ENCODE data around the gene OCA2.
A peak's percentile ranks its signal among the peaks of the same experiment; 100 is the strongest.
"Not testable (repeated sequence)": the region's sequence is repeated elsewhere in the genome, so short reads cannot be mapped to it uniquely, and the experiment has no call there.

Gene OCA2

GRCh38 chr15:27774191-27774590 is 324.9 kb downstream of the OCA2 start:
- DNase-seq (ENCODE audit: low read depth, low spot score), result no peak

- no peak for DNase-seq (ENCODE audit: low read depth, low spot score)
Observed at GRCh38 chr15:27771892-27772291, 327.2 kb downstream of the OCA2 start.

- DNase-seq (ENCODE audit: low read depth, low spot score), result no peak
Observed at GRCh38 chr15:27770769-27771554, 328.2 kb downstream of the OCA2 start.

GRCh38 chr15:27770086-27770607 is 329.0 kb downstream of the OCA2 start:
- no peak for DNase-seq (ENCODE audit: low read depth, low spot score)

- DNase-seq (ENCODE audit: low read depth, low spot score), result no peak
Observed at GRCh38 chr15:27769652-27770051, 329.5 kb downstream of the OCA2 start.

- DNase-seq (ENCODE audit: low read depth, low spot score), result no peak
Observed at GRCh38 chr15:27768732-27769475, 330.2 kb downstream of the OCA2 start.

DNA sequence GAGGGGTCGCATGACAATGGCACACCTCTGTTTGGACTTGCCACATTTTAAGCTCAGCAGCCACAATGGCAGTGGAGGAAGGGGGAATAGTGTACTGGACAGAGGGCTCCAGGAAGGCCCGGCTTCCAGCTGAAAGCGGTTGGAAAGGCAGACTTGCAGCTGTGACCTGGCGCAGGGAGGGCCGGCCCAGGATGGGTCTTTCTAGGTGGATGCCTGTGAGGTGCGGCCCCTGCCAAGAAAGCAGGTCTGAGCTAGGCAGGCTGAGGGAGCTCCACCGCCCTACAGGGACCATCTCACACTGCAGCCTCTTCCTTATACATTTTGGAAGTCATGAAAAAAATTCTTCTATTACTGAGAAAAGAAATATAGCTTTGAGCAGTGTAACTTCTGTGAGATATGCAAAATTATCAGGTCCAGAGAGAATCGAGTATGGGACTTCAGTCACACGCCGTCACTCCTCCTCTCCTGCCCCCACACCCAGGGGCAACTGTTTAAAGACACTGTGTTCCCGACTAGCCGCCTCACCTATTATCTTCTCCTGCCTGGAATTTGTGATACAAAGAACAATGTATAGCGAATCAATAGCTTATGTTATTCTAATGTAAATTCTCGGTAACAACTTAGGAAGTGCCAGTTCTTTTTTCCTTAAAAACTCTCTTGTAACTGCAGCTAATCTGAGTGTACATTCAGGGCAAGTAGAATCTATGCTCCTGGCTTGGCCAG is 331.0 kb downstream of the OCA2 start:
- no peak for DNase-seq (ENCODE audit: low read depth, low spot score)

GRCh38 chr15:27767430-27767829 is 331.7 kb downstream of the OCA2 start:
- DNase-seq (ENCODE audit: low read depth, low spot score), result not testable (repeated sequence)

DNA sequence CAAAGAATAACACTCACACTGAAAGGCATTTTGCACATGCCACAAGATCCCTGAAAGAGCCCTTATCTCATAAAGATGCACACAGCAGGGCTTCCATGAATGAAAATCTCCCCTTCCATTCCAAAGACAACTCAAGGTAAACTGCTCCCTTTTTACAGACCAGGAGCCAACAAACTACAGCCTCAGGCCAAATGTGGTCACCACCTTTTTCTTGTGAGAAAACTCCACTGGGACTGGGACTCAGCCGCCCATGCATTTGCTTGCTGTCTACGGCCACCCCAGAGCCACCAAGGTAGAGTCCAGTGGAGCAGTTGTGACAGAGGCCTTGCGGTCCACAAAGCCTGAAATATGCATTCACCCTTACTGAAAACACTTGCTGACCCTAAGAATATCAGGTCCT is 334.8 kb downstream of the OCA2 start:
- peak; percentile 19 for DNase-seq (ENCODE audit: low read depth, low spot score)

DNA sequence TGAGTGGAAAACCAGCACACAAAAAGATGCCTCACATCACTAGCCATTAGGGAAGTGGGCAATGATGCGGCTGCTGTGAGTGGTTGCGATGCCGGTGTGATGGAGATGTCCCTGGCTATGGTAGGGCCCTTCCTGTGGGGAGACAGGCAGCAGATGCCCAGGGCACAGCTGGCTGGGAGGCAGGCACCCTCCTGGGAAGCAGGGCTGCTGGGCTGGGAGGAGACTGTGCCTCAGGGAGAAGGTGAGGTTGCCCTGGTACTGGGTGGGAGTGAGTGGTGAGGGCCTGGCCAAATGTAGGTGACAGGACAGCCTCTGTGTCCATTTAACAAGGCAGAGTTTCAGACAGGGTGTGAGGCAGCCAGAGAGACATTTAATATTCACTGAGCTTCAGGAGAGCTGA is 335.6 kb downstream of the OCA2 start:
- DNase-seq (ENCODE audit: low read depth, low spot score), result no peak

- DNase-seq (ENCODE audit: low read depth, low spot score), result no peak
Observed at GRCh38 chr15:27762471-27762870, 336.6 kb downstream of the OCA2 start.

DNA sequence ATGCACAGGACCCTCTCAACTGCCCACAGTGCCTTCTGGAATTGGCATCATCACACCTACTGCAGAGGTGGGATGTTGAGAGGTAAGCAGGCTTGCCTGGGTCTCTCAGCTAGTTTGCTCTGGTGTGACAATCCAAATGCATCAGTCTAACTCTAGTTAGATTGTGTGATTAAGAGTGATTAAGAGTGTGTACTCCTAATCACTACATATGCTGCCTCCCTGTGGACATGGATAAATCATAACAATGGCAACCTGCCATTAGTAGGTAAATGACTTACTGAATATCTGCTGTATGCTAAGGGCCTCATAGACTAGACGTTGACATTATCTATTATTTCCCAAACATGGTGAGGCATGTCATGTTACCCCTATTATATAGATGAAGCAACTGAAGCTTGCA is 342.1 kb downstream of the OCA2 start:
- DNase-seq (ENCODE audit: low read depth, low spot score), result no peak

DNA sequence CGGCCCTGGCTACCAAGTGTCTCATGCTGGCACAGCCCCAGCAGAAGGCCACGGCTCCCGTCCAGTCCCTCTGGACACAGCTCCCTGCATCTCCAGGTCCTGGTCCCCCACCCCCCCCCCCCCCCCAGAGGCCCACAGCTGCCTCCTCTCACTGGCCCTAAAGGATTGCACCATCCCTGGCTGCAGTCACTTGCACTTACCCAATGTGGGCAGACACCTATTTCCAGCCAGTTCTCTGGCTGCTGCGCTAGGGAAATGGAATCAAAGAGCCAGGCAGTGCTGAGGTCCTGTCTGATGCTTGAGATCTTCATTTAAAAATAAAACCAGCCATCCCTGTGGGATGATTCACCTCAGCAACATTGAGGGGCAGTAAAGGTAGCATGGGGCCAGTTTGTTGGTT is 346.4 kb downstream of the OCA2 start:
- no peak for DNase-seq (ENCODE audit: low read depth, low spot score)

- no peak for DNase-seq (ENCODE audit: low read depth, low spot score)
Observed at GRCh38 chr15:27747997-27748396, 351.1 kb downstream of the OCA2 start.

DNA sequence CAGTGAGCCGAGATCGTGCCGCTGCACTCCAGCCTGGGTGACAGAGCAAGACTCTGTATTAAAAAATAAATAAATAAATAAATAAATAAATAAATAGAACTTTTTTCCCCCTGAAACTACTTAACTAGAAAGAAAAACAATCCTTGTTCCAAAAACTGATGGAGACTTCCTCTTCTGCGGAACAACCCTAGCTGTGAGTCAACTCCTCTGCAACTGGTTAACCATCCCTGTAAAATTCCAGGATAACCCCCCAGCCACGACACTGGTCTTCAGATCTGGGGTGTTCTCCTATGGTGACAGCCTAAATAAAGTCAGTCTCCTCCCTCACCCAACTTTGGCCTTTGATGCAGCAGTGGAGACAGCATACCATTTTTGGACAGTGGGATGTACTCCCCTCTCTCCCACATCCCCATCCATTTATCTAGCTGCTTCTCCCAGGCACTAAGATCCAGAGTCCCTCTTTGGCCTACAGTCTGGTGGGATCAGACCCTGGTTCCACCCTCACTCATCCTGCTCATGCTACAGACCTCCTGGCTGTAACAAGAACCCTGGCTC is 352.6 kb downstream of the OCA2 start:
- DNase-seq (ENCODE audit: low read depth, low spot score), result no peak

DNA sequence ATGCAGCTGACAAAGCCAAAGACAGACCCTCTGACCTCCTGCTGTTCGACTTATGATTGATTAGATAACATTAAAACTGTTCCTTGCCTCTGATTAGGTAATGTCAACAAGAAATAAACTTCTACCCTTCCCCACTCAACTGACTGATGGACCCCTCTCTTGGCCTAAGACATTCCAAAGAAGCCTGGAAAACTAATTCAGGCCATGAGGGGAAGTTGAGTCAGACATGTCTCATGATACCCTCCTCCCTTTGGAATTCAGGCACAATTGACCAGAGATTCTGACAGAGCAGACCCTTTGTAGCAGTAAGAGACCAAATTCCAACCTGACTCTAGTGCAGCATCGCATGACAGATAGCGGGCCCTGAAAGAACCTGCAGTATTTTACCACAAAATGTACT is 354.5 kb downstream of the OCA2 start:
- DNase-seq (ENCODE audit: low read depth, low spot score), result peak; percentile 57

DNA sequence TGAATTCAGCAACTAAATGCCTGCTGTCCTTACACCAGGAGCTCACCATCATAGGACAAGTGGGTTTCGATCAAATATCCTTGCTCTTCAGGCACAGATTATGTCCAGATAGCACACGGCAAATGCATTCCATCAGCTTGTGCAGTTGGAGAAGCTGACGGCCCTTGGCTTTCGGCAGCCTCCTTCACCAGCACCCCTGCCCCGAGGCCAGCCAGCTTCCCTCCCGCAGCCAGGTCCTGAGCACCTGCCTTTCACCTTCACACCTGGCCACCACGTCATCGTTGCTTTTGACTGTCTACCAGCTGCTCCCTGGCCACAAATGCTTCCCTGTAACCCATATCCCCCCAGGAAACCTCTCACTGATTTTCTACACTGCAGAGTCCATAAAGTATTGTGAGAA is 355.5 kb downstream of the OCA2 start:
- no peak for DNase-seq (ENCODE audit: low read depth, low spot score)

GRCh38 chr15:27742751-27743477 is 356.2 kb downstream of the OCA2 start:
- peak; percentile 41 for DNase-seq (ENCODE audit: low read depth, low spot score)

GRCh38 chr15:27741226-27741860 is 357.8 kb downstream of the OCA2 start:
- no peak for DNase-seq (ENCODE audit: low read depth, low spot score)

- no peak for DNase-seq (ENCODE audit: low read depth, low spot score)
Observed at GRCh38 chr15:27734785-27735495, 364.2 kb downstream of the OCA2 start.
